AG08396 (cell line): ENCODE results near the gene JAML.
A peak's percentile ranks its signal among the peaks of the same experiment; 100 is the strongest.

Experiments used
- DNase-seq: peaks from one replicate; pipeline ENCODE4 v3.0.0; 2012; ENCODE audit warnings: low spot score, mixed read lengths

Gene JAML

DNA sequence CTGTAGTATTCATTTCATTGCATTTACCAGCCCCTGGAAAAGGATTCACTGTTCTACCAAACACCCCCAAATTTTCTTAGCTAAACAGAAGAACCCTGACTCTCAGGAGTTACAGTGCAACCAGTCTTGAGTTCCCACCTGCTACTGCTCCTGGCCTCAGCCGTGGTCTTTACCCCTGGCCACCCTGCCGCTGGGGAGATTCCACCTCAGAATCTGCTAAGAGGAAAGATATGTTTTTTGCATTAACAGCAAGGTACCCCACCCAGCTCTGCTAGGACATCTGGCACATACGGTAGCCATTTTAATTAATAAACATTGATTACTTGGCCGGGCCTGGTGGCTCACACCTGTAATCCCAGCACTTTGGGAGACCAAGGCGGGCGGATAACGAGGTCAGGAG lies 9.0 kb downstream of the JAML start:
- DNase-seq, result no peak

DNA sequence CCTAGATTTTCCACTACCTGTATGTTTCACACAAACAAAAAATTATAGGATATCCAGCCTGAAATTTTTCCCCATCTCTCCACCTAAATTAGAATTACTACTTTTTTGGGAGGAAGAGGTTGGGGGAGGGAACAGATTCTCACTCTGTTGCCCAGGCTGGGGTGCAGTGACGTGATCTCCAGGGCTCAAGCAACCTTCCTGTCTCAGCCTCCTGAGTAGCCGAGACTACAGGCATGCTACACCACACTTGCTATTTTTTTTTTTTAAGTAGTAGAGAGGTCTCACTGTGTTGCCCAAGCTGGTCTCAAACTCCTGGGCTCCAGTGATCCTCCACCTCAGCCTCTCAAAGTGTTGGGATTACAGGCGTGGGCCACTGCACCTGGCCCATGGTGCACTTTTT lies 9.5 kb downstream of the JAML start:
- DNase-seq, result no peak

DNA sequence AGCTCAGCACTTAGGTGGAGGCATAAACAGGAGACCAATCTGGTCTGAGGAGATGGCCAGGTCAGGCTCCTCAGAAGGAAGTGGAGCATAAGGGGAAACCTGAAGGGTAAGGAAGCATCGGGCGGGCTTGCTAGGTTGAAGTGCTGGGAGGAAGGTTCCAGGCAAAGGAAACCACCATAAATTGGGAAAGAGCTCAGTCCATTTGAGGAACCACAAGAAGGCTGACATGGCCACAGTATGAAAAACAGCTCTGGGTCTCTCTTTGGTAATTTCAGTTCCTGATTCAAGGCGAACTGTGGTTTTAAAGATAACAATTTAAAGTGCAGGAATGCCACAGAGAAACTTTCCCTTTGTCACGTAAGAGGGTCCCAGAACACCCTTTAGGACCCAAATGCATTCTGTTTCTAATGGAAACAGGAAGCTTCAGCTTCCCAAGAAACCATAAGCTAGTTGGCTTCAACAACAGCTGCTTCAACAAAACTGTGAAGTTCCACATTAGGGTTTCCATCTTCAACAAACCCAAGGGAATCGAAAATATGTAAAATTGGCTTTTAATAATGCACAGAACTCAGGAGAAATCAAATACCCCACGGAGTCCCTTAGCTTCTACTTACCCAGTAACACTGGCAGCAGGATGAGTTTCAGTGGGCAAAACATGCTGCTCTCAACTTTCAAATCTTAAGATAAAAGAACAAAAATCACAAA lies 10.4 kb downstream of the JAML start:
- no peak for DNase-seq

DNA sequence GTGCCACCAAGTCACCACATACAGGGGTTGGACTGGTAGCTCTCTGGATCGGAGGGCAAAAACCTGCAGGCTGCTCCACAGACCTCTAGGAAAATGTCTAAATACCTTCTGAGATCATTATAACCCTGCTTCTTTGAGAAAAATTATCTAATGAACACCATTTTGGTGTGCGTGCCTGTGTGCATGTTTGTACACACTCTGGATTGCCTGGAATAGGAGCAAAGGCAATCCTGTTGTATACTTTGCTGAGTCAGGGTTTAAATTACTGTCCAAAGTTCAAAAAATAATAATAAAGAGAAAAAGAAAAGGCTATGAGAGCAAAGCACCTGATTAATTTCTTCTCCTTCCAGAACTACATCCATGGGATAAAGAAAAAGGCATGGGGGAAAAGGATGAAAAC lies 11.0 kb downstream of the JAML start:
- no peak for DNase-seq

DNA sequence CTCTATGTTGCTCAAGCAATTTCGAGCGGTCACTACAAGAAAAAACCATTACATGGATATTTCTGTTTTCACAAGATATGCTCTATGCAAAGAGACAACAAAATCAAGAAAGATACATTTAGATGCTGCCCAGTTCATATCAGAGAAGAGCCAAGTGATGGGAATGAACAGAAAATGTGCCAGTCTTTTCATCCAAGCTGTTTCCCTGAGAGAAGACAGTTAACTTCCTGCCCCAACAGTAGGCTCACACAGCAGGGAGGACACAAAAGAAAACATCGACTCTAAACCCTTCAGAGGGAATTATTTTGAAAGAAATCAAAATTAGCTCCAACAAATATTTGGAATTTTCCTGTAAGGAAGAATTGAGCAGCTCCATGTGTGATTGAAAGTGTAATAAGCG lies 11.6 kb downstream of the JAML start:
- no peak for DNase-seq

DNA sequence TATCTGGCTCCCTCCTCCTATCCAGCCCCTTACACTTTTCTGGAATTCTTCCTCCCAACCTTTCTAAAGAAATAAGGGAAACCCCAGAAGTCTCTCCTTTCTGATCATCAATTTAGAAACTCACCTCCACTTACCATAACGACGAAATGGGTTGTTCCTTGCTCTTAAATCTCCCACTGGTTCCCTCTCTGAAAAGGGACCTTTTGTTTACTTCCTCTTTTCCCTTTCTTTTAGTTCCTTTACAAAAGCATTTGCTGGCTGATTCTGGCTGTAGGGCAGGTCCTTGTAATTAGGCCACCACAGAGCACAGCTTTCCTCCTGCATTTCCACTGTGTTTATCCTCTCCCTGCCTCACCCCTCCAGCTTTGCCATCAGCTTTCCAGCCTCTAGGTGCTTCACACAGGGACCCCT lies 12.0 kb downstream of the JAML start:
- no peak for DNase-seq

DNA sequence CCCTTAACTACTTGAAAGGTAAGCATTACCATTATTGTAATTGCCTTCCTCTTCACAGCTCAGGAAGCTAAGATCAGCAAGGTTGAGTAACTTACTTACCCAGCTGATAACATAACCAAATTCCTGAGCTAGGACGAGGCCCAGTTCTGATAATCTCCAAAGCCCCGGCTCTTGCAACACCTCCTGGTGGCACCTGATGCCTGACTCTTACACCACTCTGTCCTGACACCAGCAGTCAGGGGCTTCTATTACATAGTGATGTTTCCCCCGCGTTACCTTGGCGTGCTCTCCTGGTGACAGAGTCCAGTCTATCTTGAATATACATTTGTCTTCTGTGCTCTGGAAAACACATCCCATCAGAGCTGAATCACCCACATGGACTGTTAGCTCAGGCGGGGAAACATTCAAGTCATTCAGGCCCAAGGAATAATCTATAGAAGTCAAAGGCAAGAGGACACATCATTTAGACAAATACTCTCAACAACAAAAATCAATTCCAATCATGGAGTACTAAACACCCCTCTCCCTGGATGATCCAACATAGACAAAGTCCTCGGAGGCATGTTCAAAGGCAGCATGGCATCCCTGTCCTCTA lies 12.6 kb downstream of the JAML start:
- DNase-seq, result no peak

DNA sequence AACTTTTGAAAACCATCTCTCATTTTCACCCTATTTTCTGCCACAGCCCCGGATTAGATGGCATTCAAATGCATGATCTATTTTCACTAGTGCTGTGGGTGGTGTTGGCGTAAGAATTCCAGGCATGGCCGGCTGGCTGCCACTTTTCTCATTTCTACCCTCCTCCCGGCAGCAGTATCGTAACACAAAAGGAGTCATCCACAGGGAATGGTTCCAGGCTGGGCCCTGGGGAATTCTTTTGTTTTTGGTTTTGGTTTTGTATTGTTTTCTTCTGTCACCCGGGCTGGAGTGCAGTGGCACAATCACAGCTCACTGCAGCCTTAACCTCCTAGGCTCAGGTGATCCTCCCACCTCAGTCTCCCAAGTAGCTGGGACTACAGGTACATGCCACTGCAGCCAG lies 13.8 kb downstream of the JAML start:
- DNase-seq, result no peak

DNA sequence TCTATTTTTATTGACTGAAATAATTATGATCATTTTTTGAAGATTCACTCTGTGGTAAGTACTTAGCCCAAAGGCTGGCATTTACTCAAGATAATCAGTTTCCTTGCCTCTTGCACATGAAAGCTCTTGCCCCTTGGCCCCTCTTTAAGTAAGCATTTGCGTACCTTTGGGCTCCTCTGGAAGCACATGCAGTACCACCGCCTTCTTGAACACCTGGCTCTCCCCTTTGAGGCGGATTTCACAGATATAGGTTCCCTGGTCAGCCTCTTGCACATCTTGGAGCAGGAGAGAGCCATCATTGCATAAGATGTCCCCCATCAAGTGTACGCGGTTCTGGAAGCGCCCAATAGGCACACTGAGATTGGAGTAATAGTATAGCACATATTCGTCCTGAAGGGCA lies 14.5 kb downstream of the JAML start:
- no peak for DNase-seq

DNA sequence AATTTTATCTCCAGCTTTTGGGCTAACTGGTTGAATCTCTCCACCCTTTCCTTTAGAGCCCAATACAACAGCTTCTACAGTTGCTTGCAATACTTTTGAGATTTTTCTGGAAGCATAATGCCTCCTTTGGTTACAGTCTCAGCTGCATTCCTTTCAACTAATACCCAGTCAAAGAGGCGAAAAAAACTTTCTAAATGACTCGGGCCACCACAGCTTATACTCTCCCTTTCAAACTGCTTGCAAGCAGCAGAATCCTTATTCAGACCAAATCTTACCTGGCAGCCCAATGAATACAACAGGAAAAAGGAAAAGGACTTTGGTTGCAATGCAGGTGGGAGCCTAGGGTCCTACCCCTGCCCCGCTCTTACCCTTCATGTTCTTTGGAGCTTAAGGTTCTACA lies 15.8 kb downstream of the JAML start:
- DNase-seq, result no peak

DNA sequence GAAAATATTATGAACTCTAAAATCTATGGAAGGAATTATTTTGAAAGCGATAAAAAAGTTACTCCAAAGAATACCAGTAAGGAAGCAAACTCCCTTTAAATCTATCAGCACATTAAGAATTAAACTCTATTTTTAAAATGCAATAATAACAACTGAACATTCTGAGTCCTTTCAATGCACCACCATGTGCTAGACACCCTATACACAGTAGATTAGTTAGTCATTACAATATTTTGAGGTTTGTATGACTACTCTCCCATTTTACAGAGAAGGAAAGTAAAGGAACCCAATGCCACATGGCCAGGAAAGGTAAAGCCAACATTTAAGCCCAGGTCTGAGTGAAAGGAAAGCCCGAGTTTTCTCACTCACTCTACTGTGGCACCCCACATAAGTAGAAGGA lies 17.7 kb downstream of the JAML start:
- DNase-seq, result no peak

DNA sequence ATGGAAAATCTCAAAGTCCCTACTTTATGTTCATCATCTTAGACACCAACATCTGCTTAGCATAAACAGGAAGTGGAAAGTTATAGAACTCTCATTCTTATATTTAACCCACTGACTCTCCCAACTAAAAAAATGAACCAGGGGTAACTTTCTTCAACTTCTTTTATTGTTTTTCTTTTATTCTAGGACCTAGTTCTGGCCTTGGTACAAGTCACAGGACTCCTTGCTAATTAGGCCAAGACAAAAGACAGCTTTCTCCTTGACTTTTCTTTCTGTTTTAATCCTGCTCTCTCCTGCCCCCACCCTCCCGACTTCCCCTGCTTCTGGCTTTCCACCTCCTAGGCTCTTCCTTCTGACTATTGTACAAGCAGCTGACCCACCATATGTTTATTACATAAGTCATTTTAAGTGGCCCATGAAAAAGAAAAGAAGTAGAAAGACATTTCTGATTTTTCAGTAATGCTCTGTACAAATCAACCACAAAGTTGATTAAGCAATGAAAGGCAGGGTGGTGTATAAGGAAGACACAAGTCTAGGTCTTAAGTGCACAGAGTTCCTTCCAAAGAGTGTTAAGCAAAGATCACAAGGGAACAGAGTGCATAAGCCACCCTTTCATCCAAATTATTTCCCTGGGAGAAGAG lies 18.3 kb downstream of the JAML start:
- DNase-seq, result no peak

DNA sequence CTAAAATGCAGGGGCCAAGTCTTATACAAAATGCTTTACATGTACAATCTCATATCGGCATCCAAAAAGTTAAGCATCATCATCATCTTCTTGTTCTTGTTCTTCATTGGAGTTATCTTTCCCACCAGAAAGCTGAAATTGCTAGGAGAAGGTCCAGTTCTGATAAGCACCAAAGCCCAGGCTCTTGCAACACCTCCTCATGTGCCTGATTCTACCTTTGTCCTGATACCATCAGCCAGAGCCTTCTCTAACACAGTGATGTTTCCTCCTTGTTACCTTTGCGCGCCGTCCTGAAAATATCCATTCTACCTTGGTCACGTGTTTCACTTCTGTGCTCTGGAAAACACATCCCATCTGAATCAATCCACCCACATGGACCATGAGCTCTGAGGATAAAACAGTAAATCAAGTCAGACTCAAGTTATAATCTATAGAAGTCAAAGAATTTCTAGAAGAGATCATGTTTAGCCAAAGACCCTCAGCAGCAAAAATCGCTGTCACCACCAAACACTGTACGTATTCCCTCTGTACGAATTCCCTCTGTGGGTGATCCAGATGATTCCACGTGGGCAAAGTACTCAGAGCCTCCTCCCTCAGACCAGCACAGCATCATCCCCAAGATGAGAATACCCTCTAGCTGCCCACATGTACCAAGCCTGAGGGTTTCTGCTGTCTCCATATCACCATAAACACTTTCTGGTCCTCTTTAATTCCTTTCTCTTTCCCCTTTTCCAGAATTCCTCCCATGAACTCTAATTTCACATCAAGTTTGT lies 19.0 kb downstream of the JAML start:
- DNase-seq, result no peak

DNA sequence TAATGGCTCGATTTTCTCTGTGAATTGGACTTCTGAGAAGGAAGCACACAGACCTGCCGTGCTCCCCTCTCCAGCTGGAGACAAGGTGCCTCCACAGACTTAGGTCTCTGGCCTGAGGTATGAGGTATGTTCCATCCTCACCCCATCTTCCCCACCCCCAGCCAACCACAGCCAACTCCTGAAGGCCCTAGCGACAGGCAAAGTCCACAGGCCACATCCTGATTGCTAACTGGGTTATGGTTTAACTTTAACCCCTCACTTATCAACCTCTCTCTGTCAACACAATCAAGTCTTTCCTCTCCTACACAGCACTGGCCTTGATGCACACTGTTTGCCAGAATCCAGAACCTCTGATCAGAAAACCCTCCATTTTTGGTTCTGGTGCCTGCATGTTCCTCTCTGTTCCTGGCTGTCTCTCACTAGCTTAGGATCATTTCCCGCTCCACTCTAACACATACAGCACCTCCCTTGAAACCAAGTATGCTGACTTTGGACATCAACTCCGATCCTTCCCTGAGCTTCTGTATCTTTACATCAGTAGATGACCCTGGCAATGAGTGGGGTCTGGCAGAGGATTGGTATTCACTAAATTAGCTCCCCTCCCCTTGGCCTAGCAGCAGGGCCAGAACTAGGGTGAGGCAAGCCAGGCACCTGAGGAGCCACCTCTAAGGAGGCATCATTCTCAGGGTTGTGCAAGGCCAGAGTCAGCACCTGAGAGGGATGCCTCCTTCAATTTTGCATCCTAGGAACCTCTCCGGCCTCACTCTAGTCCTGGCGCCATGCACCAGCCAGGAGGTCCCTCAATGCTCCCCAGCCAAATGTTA lies 22.0 kb downstream of the JAML start:
- DNase-seq, result no peak

DNA sequence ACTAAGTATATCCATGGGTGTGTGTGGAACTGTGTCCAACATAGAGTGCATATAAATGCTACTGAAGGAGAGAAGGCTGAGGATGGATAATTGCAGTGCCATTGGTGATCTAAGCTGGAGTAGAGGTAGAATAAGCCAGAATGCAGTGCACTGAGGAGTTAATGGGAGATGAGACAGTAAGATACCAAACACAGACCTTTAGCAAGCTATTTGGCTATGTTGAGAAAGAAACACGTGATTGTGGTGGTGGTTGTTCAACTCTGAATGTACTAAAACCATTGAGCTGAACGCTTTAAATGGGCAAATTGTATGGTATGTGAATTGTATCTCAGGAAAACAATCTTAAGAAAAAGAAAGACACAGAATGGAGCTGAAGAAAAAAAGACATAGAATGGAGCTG lies 22.8 kb downstream of the JAML start:
- no peak for DNase-seq

DNA sequence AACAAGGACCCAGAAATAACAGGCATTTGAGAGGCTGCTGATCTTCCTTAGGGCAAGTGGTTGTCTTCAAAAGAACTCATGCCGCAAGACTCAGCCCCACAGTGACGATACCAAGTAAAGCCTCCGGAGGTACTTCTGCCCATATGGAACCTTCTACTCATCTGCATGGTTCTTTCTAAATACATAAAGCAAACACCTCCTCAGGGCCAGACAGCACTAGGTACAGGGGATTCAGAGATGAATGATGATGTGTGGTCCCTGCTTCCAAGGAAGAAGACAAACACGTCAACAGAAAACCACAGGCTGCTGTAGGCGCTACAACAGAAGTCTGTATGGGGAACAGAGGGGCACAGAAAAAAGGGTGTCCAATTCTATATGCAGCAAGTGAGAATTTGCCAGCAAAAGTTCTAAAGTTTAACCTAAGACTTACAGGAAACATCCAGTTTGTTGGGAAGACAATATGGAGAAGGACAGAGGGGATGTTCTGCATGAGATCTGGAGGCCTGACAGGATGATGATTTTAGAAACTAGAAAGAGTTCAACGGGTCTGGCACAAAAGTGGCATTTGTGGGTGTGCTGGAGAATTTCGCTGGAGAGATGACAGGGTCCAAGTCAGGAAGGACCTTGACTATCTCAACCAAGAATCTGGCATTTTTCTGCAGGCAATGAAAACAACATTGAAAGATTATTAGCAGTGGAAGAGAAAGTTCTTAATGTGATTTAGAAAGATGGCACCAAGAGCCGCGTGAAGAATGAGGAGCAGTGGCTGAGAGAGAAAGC lies 23.7 kb downstream of the JAML start:
- DNase-seq, result no peak

DNA sequence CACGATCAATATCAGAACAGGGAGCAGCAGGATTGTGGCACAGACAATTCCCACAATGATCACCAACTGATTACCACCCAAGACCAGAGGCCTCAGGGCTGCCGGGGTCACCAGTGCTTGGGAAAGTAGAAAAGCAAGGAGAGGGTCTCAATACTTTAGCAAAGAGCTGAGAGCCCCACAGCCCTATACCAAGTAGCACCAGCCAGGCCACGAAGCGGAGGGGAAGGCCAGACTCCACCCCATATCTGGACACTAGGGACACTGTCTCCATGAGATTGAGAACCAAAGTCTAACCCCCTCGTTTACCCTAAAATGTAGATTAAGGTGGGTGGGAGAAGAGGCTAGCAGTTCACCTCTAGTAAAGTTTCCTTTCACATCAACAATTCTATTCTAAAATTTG lies 24.3 kb downstream of the JAML start:
- no peak for DNase-seq

DNA sequence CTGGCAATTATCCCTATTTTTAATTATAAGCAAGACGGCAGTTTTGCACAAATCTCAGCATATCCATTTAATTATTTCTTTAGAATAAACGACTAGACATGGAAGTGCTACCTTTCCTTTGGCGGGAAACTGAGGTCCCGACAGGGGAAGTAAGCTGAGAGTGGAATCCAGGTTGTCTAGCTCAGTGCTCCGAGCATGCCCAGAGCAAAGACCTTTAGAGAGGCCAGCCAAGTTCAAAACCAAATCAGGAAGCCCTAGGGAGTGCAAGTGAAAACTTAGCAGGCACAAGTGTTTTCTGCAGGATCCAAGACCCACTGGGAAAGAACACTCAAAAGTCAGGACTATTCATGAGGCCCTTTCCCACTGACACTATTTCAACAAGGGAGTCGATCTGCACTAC lies 25.7 kb downstream of the JAML start:
- no peak for DNase-seq

DNA sequence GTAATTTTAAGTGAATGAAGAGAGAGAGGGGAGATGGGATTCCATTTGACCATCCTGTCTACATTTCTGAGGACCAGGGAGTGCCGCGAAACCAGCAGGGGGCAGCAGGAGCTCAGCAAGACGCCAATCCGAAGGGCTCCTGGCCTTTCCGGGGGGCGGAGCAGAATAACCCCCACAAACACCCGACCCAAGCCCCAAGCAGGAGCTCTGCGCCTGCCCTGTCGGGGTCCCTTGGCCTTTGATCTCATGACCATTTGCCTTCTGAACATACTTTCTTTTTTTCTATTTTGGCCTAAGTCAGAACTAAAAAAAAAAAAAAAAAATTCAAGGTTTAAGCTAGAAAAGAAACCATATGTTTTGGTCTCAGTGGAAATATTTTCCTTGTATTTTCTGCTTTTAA lies 26.4 kb downstream of the JAML start:
- peak; percentile 77 for DNase-seq

DNA sequence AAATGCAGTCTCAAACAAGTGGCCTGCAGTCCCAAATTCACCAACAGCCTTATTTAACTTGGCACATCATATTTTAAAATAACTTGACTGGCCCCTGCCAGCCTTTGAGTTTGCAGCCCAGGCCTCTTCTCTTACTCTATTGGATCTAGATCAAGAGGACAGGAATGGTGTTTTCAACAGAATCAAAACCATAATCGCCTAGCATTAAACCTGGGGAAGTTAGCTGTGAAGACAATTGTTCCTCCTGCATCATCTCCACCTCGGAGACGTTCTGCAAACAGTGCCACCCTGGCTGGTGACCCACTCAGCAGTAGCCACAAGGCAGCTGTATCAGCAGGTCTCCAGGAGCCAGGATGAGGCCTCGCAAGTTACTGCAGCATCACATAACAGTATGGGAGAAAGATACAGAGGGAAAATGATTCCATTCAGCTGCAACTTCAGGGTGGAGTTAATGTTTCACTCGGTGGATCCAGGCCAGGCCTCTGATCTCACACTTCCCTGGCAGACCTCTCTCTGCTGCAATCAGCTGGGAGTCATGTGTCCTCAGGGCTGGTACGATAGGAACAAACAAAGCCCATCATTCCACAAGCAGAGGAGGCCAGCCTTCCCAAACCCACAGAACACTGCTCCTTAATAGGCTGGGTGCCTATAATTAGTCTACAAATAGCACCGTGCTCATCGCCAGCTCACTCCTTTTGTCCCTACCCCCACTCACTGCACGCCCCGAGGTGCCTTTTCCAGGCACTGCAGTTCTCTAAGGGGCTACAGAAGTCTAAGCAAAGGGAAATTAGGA lies 29.8 kb downstream of the JAML start:
- DNase-seq, result peak; percentile 71
